Pons (tissue), 1 donor: ENCODE results near the gene TBX4.
"Not testable (repeated sequence)": the region's sequence is repeated elsewhere in the genome, so short reads cannot be mapped to it uniquely, and the experiment has no call there.

Experiments
- DNase-seq: peaks from one replicate; pipeline ENCODE4 v3.0.0-alpha.2; 2016; ENCODE audit warnings: low spot score

Gene TBX4

GRCh38 chr17:61484174-61484573 is 32.0 kb downstream of the TBX4 start:
- no peak for DNase-seq

- DNase-seq, result no peak
Observed at GRCh38 chr17:61485067-61485775, 33.0 kb downstream of the TBX4 start.

- no peak for DNase-seq
Observed at GRCh38 chr17:61486135-61487120, 34.2 kb downstream of the TBX4 start.

- DNase-seq, result no peak
Observed at GRCh38 chr17:61487161-61487988, 35.2 kb downstream of the TBX4 start.

GRCh38 chr17:61487989-61488595 is 35.9 kb downstream of the TBX4 start:
- DNase-seq, result no peak

GRCh38 chr17:61488878-61489718 is 36.9 kb downstream of the TBX4 start:
- peak; percentile 2 for DNase-seq

- no peak for DNase-seq
Observed at GRCh38 chr17:61489719-61490490, 37.7 kb downstream of the TBX4 start.

- no peak for DNase-seq
Observed at GRCh38 chr17:61490540-61490975, 38.3 kb downstream of the TBX4 start.

GRCh38 chr17:61491981-61492380 is 39.8 kb downstream of the TBX4 start:
- no peak for DNase-seq

- no peak for DNase-seq
Observed at GRCh38 chr17:61492759-61493526, 40.7 kb downstream of the TBX4 start.

GRCh38 chr17:61493830-61494324 is 41.7 kb downstream of the TBX4 start:
- DNase-seq, result not testable (repeated sequence)

GRCh38 chr17:61494325-61495160 is 42.3 kb downstream of the TBX4 start:
- no peak for DNase-seq

- DNase-seq, result no peak
Observed at GRCh38 chr17:61495161-61495857, 43.1 kb downstream of the TBX4 start.

- no peak for DNase-seq
Observed at GRCh38 chr17:61496174-61496956, 44.1 kb downstream of the TBX4 start.

GRCh38 chr17:61496957-61497653 is 44.9 kb downstream of the TBX4 start:
- no peak for DNase-seq
